HK-2 (cell line): ENCODE data around the gene RBL2.

Source experiments
- DNase-seq: peaks from one replicate; pipeline ENCODE4 v3.0.0-alpha.2; 2018; ENCODE audit not compliant: unreplicated experiment

Gene RBL2

DNA sequence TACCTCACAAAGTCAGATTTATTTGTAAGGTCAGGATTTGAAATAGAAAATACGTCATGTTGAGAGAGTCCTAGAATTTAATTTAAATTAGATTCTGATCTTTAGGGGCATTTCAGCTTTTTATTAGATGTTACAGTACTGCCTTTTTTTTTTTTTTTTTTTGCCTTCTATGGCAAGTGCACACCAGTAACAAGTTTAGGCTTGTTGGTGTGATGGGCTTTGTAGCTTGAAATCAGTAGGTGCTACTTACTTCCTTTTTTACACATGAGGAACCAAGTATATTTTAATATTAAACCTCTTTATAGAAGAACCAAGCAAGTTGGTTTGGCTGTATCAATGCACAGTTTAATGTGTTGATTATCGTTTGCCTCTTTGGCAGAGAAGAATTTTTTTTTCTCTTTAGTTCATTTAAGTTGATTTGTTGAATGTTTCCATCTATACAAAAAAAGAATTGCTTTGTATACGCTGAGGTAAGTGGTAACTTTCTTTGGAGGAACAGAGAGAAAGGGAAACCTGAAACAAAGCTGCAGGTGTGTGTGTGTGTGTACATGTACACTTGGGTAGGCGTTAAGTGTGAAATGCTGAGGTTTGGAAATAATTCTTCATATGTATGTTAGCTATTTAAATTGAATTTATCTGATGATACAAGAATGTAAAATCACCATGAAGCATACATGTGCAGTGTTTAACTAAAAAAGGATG is 15.7 kb downstream of the RBL2 start:
- DNase-seq, result no peak

DNA sequence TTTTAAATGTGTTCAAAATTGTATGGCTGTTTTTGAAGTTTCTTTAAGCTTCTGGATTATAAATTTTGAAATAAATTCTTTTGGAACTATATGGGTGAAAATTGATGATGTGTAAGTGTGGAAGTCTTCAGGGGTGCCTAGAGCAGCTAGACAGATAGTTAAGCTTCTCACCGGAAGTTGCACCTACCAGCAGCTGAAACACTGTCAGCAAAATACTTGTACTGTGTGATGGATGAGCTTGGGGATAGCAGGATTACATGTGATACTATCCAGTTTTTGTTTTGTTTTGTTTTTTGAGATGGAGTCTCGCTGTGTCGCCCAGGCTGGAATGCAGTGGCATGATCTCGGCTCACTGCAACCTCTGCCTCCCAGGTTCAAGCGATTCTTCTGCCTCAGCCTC is 19.7 kb downstream of the RBL2 start:
- no peak for DNase-seq

DNA sequence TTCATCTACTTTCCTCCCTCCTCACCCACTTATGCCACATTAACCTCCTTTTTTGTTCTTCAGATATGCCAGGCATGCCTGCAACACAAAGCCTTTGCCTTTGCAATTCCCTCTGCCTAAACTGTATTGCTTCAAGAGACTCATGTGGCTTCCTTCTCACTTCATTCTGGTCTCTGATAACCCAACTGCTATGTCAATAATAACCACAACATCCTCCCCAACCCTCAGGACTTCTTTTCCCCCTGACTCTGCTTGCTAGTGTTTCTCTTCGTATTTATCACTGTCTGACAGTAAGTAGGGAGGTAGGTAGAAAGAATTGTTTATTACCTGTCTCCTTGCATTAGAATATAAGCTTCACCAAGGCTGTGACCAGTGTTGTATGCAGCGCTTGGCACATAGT is 22.4 kb downstream of the RBL2 start:
- no peak for DNase-seq

DNA sequence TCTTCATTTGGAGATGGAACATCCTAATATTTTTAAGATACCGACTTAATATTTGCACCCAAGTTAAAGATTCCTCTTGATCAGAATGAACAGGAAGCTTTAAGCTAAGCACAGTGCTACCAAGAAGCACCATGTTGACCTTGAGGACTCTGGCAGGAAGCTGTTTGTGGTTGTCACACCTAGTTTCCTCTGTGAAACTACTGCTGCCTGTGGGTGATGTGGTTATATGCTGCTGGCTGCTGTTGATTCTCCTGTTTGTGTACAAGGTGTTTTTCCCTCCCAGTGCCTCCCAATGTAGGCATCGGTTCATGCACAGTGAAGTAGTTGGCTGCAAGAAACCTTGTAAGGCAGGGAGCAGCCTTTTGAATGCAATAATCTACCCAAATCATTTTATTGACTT is 23.4 kb downstream of the RBL2 start:
- no peak for DNase-seq

DNA sequence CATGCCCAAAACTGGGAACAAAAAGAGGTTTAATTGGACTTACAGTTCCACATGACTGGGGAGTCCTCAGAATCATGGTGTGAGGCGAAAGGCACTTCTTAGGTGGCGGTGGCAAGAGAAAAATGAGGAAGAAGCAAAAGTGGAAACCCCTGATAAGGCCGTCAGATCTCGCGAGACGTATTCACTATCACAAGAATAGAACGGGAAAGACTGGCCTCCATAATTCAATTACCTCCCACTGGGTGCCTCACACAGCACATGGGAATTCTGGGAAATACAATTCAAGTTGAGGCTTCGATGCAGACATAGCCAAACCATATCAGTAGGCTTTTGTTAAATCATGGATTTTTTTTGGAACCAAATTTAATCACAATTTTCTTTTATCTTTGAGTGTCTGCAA is 24.4 kb downstream of the RBL2 start:
- DNase-seq, result no peak

DNA sequence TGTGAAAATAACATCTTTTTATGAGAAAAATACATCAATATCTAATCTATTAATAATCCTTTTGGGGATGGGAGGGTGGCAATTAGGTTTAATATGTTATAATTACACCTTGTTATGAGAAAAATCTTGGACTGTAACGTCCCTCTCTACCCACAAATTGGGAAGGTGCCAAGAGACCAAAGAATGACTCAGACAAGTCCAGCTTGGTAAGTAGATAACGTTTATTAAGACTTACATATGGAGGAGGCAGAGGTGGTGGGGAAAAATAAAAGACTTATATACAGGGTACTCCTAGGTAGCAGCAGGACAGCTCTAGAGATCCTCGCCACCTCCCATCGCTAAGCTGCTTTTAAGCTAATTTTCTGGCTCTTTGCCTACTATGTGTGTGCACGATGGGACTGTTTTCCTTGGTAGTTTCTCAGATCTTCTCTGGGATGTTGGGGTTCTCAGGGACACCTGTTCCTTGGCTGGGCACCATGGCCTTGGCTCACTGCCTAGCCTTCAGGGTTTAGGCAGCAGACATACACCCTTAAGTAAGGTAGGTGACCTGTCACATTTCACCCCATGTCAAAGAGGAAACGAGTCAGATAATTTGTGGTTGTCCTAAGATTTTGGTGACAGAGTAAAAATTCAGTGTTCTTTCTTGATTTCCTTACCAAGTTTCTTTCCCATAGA is 31.5 kb downstream of the RBL2 start:
- no peak for DNase-seq

DNA sequence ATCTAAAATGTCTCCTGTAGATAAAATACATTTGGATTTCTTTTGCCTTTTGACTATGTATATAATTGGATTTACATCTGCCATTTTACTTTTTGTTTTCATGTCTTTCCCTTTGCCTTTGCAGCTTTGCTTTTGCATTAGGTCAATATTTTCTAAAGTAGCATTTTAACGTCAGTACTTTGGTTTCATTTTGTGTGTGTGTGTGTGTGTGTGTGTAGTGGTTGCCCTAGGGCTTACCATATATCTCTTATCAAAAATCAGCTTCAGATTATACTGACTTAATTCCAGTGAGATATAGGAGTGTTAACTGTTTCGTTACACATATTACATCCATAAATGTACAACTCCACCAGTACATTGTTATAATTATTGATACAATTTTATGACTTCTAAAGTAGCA is 42.6 kb downstream of the RBL2 start:
- DNase-seq, result no peak

DNA sequence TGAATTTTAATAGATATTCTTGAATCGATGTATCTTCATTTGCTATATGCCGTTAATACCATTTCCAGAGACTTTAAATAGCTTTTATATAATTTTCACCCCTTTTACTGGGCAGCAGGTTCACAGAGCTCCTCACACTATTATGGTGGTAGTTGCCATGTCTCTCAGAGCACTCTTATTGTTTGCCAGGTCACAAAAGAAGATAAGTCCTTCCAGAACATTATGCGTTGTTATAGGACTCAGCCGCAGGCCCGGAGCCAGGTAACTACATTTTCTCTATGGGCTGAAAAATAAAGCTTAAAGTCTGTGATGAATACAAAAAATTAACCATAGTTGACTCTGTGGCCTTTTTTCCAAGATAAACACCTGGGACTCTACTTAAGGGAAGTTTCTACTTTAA is 44.7 kb downstream of the RBL2 start:
- no peak for DNase-seq

DNA sequence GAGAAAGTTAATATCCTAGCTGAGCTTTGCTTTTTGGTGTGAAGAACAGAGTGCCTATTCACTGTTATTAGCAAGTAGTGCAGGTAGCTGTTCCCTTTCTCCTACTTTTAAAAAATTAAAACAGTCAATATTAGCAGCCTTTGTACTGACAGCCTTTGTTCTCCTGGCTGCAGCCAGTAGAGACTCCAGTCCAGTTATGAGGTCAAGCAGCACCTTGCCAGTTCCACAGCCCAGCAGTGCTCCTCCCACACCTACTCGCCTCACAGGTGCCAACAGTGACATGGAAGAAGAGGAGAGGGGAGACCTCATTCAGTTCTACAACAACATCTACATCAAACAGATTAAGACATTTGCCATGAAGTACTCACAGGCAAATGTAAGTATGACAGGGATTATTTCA is 46.1 kb downstream of the RBL2 start:
- no peak for DNase-seq

DNA sequence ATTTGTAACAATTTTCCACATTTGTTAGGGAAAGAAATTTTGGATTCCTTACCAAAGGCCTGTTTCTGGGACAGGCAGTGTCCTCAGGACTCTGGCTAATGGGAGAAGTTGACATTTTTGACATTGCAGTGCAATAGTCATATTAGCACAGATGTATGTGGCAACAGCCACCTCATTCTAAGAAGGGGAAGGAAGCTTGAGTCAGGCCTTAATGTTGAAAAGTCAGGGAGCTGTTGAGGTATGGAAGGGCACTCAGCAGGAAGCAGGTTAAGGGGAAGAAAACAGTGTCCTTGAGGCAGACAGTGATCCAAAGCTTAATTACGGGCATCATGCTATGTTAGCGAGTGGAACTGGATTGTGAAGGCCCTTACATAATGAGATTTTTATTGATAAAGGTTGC is 47.9 kb downstream of the RBL2 start:
- no peak for DNase-seq

DNA sequence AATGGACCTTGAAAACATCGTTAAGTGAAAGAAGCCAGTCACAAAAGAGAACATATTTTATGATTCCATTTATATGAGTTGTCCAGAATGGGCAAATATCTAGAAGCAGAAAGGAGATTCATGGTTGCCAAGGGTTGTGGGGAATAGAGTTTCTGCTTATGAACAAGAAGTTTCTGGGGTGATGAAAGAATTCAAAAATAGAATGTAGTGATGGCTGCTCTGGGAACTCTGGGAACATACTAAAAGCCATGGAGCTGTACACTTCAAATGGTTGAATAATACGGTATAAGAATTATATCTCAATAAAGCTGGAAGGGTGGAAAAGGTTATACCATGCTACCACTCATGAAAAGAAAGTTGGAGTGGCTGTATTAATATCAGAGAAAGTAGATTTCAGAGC is 50.3 kb downstream of the RBL2 start:
- DNase-seq, result no peak

DNA sequence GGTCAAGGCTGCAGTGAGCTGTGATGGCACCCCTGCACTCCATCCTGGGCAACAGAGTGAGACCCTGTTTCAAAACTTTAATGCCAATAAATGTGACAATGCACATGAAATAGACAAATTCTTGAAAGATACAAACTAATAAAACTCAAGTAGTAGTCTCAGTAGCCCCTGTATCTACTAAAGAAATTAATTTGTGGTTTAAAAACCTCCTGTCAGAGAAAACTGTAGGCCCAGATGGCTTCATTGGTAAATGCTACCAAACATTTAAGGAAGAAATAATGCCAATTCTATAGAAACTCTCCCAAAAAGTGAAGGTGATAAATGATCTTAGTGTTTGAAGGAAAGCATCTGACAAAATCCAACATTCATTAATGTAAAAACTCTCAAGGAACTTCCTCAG is 52.0 kb downstream of the RBL2 start:
- DNase-seq, result no peak

DNA sequence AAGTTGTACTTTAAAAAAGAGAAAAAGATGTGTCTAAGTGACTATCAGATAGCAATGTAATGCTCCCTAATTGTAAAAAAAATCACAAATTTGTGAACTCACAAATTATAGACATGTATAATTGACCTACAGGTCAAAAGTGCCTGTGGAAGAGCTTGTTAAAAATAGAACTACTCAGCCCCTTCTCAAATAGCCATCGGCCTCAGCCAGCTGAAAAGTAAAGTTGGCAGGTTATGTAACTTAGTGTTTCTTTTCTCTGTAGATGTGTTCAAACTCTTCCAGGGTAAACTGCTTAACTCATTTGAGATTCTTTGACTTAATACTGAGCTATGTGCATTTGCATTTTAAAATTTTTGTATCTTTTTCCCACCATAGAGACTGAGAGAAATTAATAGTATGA is 55.5 kb downstream of the RBL2 start:
- no peak for DNase-seq

DNA sequence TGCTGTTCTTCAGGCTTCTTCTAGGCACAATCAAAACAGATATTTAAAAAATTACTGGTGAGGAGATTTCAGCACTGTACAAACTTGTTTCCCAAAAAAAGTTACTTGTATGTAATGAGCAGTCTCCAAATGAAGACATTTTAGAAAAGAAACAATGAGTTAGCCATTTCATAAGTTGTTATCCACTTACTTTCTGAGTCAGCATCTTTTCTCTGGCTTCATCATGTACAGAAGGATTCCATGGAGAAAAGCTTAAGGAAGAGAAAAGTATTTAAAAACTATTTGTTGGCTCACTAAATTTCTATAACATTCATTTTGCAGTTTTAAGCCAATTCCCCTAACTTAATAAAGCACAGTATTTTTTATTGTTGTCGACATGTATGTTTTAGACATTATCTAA is 58.2 kb downstream of the RBL2 start:
- DNase-seq, result no peak

DNA sequence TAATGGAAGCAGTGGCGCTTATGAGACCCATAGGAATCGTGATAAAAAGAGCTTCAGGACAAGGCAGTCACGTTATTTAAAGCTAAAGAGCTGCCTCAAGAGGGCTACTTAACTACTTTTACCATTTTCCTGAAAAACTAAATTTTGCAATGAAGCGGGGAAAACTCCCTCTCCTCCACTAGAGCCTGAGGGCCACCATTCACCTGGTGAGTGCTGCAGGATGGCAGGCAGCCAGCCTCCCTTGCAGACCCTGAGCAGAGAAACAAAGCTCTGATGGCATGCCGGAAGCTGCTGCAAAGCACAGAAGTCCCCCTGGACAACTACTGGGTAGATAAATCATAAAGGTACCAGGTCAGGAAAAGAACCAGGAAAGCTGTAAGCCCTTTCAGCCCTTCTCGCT is 60.4 kb downstream of the RBL2 start:
- no peak for DNase-seq

DNA sequence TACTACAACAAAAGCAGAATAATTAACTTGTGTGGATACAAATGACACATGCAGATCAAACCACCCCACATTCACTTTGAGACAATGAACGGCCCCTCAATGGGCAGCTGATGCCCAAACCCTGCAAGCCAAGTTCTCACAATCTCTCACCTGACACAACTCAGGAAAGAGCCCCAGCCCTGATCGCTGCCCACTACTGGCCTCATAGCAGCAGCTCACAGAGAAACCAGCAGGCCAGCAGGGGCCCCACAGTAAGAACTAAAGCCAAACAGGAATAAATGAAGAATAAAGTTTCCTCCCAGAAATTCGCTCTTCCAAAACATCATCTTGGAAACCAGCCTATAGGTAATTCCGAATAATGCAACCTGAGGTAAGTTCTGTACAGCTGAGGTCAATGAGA is 61.1 kb downstream of the RBL2 start:
- no peak for DNase-seq

DNA sequence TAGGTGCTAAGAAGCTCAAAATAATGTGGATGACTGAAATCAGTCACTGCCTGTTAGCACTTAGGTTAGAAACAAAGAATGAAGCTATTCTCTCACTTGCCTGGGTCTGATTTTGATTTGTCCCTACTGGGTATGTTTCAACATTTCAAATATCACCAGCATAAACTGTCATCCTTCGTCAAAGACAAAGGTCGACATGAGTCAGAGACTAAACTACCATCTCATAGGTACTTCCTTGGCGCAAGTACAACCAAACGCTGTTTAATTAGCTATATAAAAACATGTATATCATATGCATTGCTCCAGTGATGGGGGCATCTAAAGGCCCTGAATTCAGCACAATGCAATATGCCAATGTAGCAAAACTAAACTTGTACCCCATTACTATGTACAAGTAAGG is 64.7 kb downstream of the RBL2 start:
- no peak for DNase-seq

DNA sequence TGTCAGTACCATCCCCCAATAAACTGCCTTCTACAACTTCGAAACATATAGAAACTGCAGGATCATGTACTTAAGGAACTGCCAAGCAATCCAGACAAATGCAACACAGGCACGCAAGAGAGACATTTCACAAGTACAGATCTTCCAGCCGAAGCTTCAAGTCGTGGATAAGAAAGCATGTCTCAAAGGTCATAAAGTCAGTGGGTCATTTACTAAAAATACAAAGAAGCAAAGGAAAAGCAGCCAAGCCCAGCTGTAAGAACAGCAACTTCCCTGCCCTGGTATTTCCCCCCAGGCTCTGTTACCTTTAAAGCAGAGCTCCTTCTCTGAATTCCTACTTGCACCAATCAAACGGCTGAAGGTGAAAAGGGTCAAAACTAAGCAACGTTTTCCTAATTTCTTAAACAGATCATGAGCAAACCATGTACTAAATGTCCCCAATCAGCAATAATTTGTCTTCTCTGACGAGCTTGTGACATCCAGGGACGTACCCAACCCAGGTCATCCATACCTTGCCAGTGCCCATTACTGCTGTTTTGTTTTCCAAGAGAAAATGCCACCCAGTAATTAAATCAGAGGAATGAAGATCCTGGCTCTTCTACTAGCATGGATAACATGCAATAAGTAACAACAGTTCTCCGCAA is 67.1 kb downstream of the RBL2 start:
- no peak for DNase-seq

DNA sequence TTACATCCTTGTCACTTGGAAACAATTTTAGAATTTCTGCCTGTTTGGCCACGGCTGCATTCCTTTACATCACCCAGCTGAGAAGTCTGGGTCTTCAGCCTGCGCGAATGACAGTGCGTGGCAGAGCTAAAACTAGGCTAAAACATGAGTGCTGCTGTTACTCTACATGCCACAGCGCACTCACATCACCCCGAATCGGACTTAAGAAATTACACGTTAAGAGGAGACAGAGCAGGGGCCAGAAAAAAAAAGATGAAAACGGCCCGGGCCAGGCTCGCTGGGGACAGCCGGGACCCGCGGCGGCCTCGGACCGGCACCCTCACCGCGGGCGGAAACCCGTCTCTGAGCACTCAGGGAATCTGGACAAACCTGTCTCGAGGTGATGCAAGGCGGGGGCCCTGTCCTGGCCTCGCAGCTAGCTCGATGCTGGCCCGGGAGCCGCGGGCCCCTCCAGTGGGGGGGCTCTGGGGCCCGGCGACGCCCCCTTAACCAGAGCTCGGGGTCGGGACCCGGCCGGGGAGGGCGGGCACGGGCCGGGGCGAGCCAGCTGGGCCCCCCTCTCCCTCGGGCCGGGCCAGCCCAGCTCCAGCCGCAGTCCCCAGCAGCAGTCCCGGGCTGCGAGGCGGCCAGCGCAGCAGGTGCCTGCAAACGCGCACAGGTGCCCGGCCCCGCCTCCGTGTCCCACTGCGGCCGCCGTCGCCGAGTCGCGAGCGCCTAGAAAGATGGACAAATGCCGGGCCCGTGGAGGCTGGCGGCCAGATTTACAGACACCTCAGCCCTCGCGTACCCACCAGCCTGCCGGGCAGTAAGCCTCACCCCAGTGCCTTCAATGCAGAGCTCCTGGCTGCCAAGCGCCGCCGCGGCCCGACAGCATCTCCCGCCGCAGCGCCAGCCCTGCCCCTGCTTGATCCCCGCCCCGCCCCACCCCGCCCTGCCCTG is 68.3 kb downstream of the RBL2 start, which contains the start of gene AKTIP:
Gene AKTIP, minus strand, starts transcription at position 879 of the 939 bp plus-strand sequence. CDS start 2,950 bp downstream, outside the sequence.
- peak; percentile 36 for DNase-seq

DNA sequence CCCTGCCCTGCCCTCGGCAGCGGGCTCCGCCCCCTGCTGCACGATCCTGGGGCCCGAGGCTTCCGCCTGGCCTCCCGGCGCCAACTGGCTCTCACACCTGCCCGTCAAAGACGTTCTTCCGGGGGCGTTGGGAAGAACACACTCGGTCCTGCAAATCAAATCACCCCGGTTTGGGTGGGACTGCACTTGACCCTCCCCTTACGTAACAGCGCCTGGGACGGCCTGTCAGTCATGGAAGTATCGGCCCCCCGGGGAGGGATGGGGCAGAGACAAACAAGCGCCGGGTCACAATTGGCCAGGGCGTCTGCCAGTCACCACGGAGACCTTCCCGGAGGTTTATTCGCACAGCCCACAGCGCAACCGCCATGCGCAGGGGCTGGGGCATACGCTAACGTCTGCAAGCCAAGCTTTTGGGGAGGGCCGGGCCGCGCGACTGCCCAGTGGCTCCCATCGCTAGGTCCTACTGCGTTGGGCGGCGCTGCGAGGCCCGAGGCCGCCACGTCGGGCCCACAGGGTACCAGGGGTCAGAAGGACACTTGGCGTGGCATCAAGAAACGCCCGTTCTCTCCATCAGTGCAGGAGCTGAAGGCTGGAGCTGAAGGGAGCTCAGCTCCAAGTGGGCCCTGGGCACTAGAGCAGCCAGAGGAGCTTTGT is 69.1 kb downstream of the RBL2 start:
- DNase-seq, result peak; percentile 100

DNA sequence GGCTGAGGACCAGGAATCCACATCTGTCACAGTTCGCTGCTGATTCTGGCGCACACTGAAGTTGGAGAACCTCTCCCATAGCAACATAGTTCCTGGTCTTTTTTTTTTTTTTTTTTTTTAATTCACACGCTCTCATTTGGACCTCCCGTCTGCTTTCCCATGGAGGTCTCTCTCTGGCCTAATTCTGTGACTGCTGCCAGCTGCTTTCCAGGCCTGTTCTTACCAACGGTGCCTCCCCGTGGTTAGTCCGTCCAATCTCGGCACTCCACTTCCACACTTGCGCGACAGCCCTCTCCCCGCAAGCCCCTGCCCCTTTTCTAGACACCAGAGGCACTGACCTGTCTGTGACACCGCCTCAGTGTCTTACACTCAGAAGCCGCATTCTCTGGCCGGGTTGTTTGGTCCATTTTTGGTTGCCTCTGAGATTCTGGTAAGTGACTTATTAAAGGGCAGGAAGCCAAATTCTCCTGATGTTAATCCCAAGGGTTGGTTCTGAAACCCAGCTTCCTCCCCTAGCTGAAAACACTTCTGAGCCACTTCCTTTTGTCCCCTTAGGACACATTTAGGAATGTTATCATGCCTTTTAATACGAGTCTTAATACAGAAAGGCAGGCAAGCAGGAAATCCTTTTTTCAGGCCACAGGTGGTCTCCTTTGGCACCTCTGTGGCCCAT is 69.9 kb downstream of the RBL2 start:
- peak; percentile 52 for DNase-seq
